ENCODE data around the gene EPB42. TPM values are rescaled to one million over a fixed set of nuclear protein-coding genes. Genes with fewer than 3 reads are reported as not detected.

EPB42 gene
- total RNA-seq, 2 donors from 2014 or later, result not detected

DNA sequence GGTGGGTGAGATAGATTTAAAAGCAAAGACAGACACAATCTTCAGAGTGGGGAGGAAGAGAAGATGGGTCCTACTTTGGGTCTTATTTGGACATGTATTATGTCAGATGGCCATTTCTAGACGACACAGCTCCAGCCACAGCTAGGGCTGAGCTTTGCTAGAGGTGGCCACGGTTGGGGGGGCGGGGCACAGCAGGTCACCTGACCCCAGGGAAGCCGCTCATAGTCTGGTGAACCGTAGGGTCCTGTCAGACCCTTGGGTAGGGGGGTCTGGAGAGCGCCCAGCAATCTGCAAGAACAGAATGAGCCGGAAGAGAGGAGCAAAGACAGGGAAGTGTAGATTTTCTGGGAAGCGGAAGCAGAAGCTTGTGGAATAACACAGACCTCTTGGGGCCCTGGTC lies 6.6 kb downstream of the EPB42 start:
- TF ChIP-seq, protein P1, sequence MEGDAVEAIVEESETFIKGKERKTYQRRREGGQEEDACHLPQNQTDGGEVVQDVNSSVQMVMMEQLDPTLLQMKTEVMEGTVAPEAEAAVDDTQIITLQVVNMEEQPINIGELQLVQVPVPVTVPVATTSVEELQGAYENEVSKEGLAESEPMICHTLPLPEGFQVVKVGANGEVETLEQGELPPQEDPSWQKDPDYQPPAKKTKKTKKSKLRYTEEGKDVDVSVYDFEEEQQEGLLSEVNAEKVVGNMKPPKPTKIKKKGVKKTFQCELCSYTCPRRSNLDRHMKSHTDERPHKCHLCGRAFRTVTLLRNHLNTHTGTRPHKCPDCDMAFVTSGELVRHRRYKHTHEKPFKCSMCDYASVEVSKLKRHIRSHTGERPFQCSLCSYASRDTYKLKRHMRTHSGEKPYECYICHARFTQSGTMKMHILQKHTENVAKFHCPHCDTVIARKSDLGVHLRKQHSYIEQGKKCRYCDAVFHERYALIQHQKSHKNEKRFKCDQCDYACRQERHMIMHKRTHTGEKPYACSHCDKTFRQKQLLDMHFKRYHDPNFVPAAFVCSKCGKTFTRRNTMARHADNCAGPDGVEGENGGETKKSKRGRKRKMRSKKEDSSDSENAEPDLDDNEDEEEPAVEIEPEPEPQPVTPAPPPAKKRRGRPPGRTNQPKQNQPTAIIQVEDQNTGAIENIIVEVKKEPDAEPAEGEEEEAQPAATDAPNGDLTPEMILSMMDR (conservative IDR thresholded peaks at IDR 0.05), result no peak
- no peaks in the 10 kb centered on the region for H3K27me3 ChIP-seq (ENCODE audit: control insufficient read depth, insufficient read depth, low read length, poor library complexity, severe bottlenecking)
- Mint-ChIP-seq H3K27me3 (ENCODE audit: insufficient read depth) (no peaks in the 10 kb centered on the region), H3K4me1 (peaks cover 5% of the 10 kb centered on the region), H3K27ac (no peak overlapping the region), H3K9me3 (no peaks in the 10 kb centered on the region), H3K36me3 (ENCODE audit: low read depth) (no peaks in the 10 kb centered on the region), H3K4me3 (no peak overlapping the region)
- peak; percentile 46 for DNase-seq
- no peaks in the 10 kb centered on the region for H3K9me3 ChIP-seq (ENCODE audit: control insufficient read depth, low read length)
- H3K4me3 ChIP-seq (ENCODE audit: low read length), result no peak overlapping the region
- no peak overlapping the region for H3K27ac ChIP-seq (ENCODE audit: low read depth, low read length)
- WGBS, 2 experiments (ENCODE audit: insufficient coverage in 1 of 2, insufficient read length in 1 of 2), result 82 to 83% methylated on average over 7 to 8 of the region's 8 CpGs
- H3K9ac ChIP-seq (ENCODE audit: extremely low read depth, low read length, poor library complexity, severe bottlenecking), result no peak overlapping the region
- no peaks in the 10 kb centered on the region for H3K36me3 ChIP-seq (ENCODE audit: control insufficient read depth, insufficient read depth, low read length)
- H3K4me1 ChIP-seq (ENCODE audit: control insufficient read depth, insufficient read depth, low read length), result no peaks in the 10 kb centered on the region

DNA sequence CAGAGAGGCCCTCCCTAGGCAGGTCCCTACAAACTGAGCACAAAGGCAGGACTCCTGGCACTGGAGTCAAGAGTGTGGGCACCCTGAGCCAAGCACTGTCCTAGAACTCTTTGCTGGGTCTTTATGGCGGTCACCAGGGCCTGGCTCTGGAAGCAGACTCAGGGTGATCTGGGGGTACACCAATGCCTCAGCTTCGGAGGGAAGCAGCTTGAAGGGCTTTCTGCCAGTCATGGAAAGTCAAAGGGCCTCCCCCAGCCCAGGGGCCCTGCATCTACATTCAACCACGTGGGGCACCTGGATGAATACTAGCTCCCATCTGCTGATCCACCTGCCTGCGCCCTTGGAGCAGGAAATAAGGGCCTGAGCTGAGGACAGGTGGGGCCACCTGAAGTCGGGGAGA lies 7.4 kb downstream of the EPB42 start:
- Mint-ChIP-seq H3K4me1 (no peaks in the 10 kb centered on the region), H3K27ac (no peak overlapping the region), H3K9me3 (no peaks in the 10 kb centered on the region), H3K27me3 (ENCODE audit: insufficient read depth) (peaks cover 3% of the 10 kb centered on the region), H3K4me3 (no peak overlapping the region), H3K36me3 (ENCODE audit: low read depth) (no peaks in the 10 kb centered on the region)
- Histone ChIP-seq H3K9ac (ENCODE audit: extremely low read depth, low read length, poor library complexity, severe bottlenecking) (no peak overlapping the region), H3K9me3 (ENCODE audit: control insufficient read depth, low read length) (no peaks in the 10 kb centered on the region), H3K36me3 (ENCODE audit: control insufficient read depth, insufficient read depth, low read length) (no peaks in the 10 kb centered on the region), H3K4me1 (ENCODE audit: control insufficient read depth, insufficient read depth, low read length) (no peaks in the 10 kb centered on the region), H3K27me3 (ENCODE audit: control insufficient read depth, insufficient read depth, low read length, poor library complexity, severe bottlenecking) (no peaks in the 10 kb centered on the region), H3K4me3 (ENCODE audit: low read length) (no peak overlapping the region), H3K27ac (ENCODE audit: low read depth, low read length) (no peak overlapping the region)
- TF ChIP-seq, protein P1 (conservative IDR thresholded peaks at IDR 0.05), result no peak
- WGBS, 2 experiments (ENCODE audit: insufficient coverage in 1 of 2, insufficient read length in 1 of 2), result 80 to 93% methylated on average over 4 to 5 of the region's 5 CpGs
- peak; percentile 33 for DNase-seq

DNA sequence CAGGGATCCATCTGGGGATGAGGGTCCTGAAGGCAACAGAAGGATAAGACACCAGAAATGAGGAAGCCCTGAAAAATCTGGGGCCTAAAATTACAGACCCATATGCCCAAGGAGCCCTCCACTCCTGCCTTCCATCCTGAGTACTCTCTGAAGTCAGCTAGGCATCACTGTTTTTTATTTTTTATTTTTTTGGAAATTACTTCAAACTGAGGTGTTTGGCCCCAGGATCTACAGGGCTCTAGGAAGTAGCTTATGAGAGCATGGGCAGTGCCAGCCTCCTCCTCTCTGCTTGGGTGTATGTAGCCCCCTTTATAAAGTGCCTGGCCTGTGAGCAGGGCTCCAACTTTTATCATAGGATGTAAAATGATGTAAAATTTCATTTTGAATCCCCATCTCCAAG lies 7.9 kb downstream of the EPB42 start:
- no peak overlapping the region for H3K4me3 Mint-ChIP-seq
- H3K27ac Mint-ChIP-seq, result no peak overlapping the region
- no peaks in the 10 kb centered on the region for H3K9me3 Mint-ChIP-seq
- Histone ChIP-seq H3K27me3 (ENCODE audit: control insufficient read depth, insufficient read depth, low read length, poor library complexity, severe bottlenecking) (no peaks in the 10 kb centered on the region), H3K36me3 (ENCODE audit: control insufficient read depth, insufficient read depth, low read length) (no peaks in the 10 kb centered on the region), H3K9me3 (ENCODE audit: control insufficient read depth, low read length) (no peaks in the 10 kb centered on the region), H3K4me3 (ENCODE audit: low read length) (no peak overlapping the region), H3K27ac (ENCODE audit: low read depth, low read length) (no peak overlapping the region), H3K4me1 (ENCODE audit: control insufficient read depth, insufficient read depth, low read length) (no peaks in the 10 kb centered on the region), H3K9ac (ENCODE audit: extremely low read depth, low read length, poor library complexity, severe bottlenecking) (no peak overlapping the region)
- TF ChIP-seq, protein P1 (conservative IDR thresholded peaks at IDR 0.05), result no peak
- peaks cover 3% of the 10 kb centered on the region for H3K27me3 Mint-ChIP-seq (ENCODE audit: insufficient read depth)
- H3K36me3 Mint-ChIP-seq (ENCODE audit: low read depth), result no peaks in the 10 kb centered on the region
- H3K4me1 Mint-ChIP-seq, result no peaks in the 10 kb centered on the region
- no peak for DNase-seq
